Mesenchymal stem cell (in vitro differentiated cells and primary cell): ENCODE measurements around the gene CCDC30.

Experiments
- DNase-seq: peaks from one replicate; pipeline ENCODE4 v3.0.0-alpha.2; 2013
- H2AFZ ChIP-seq: one replicate; pipeline ENCODE4 v1.6.1; 2013; ENCODE audit warnings: low read depth, mild to moderate bottlenecking, control low read depth, inconsistent platforms, low read length, moderate library complexity
- H2AK5ac ChIP-seq: 2 replicates; pipeline ENCODE4 v1.6.1; 2013; ENCODE audit warnings: low read length, moderate library complexity, mild to moderate bottlenecking, inconsistent platforms; ENCODE audit not compliant: severe bottlenecking
- H2BK120ac ChIP-seq: one replicate; pipeline ENCODE4 v1.6.1; 2013; ENCODE audit warnings: low read depth, mild to moderate bottlenecking, inconsistent platforms, low read length, moderate library complexity
- H2BK12ac ChIP-seq, 2 experiments: one replicate each; pipeline ENCODE4 v1.6.1; 2013; ENCODE audit warnings: inconsistent platforms in 2 of 2, low read length in 2 of 2, mild to moderate bottlenecking in 2 of 2, moderate library complexity in 2 of 2, control low read depth in 1 of 2
- H2BK15ac ChIP-seq: one replicate; pipeline ENCODE4 v1.6.1; 2013; ENCODE audit warnings: mild to moderate bottlenecking, low read depth, inconsistent platforms; ENCODE audit not compliant: poor library complexity, severe bottlenecking
- H2BK5ac ChIP-seq: 2 replicates; pipeline ENCODE4 v1.6.1; 2013; ENCODE audit warnings: low read depth, mild to moderate bottlenecking, low read length, control low read depth, inconsistent platforms; ENCODE audit not compliant: poor library complexity, severe bottlenecking
- H3K14ac ChIP-seq, 2 experiments: one replicate each; pipeline ENCODE4 v1.6.1; 2013; ENCODE audit warnings: inconsistent platforms in 2 of 2, low read length in 2 of 2, control low read depth in 1 of 2, mild to moderate bottlenecking in 1 of 2, moderate library complexity in 1 of 2
- H3K18ac ChIP-seq, 2 experiments: one replicate each; pipeline ENCODE4 v1.6.1; 2013; ENCODE audit warnings: inconsistent platforms in 2 of 2, low read length in 2 of 2, control low read depth in 1 of 2, low read depth in 1 of 2, mild to moderate bottlenecking in 1 of 2
- H3K23ac ChIP-seq, 2 experiments: one replicate each; pipeline ENCODE4 v1.6.1; 2013; ENCODE audit warnings: inconsistent platforms in 2 of 2, low read length in 2 of 2, mild to moderate bottlenecking in 2 of 2, moderate library complexity in 2 of 2, control low read depth in 1 of 2
- H3K27ac ChIP-seq: 2 replicates; pipeline ENCODE4 v1.5.1; 2013; ENCODE audit warnings: mild to moderate bottlenecking, moderate library complexity, low read length, control low read depth, inconsistent platforms; ENCODE audit not compliant: poor library complexity, severe bottlenecking
- H3K27me3 ChIP-seq, 2 experiments: 2 replicates each; pipeline versions ENCODE4 v1.6.1 to v1.7.0; 2013; ENCODE audit warnings: low read length in 2 of 2, mild to moderate bottlenecking in 2 of 2, moderate library complexity in 2 of 2, control low read depth in 1 of 2, inconsistent platforms in 1 of 2; ENCODE audit not compliant: control insufficient read depth in 1 of 2, insufficient read depth in 1 of 2
- H3K36me3 ChIP-seq, 2 experiments: 2 replicates each; pipeline versions ENCODE4 v1.6.1 to v1.7.0; 2013; ENCODE audit warnings: low read length in 2 of 2, control low read depth in 1 of 2, inconsistent platforms in 1 of 2, low read depth in 1 of 2, mild to moderate bottlenecking in 1 of 2; ENCODE audit not compliant: insufficient read depth in 2 of 2, control insufficient read depth in 1 of 2
- H3K4ac ChIP-seq, 2 experiments: one replicate each; pipeline ENCODE4 v1.6.1; 2013; ENCODE audit warnings: inconsistent platforms in 2 of 2, low read length in 2 of 2, mild to moderate bottlenecking in 2 of 2, moderate library complexity in 2 of 2, control low read depth in 1 of 2, low read depth in 1 of 2
- H3K4me1 ChIP-seq: 2 replicates; pipeline ENCODE4 v1.6.1; 2013; ENCODE audit warnings: low read depth, low read length, control low read depth; ENCODE audit not compliant: control insufficient read depth, insufficient read depth
- H3K4me2 ChIP-seq: 2 replicates; pipeline ENCODE4 v1.6.1; 2013; ENCODE audit warnings: low read length, mild to moderate bottlenecking, inconsistent platforms; ENCODE audit not compliant: poor library complexity, severe bottlenecking
- H3K4me3 ChIP-seq, 2 experiments: 2 replicates each; pipeline versions ENCODE4 v1.5.1 to v1.7.0; 2013; ENCODE audit warnings: low read length in 2 of 2, mild to moderate bottlenecking in 2 of 2, control low read depth in 1 of 2, low read depth in 1 of 2; ENCODE audit not compliant: insufficient read depth in 1 of 2
- H3K79me1 ChIP-seq: replicated peaks from 2 replicates; pipeline ENCODE4 v1.6.1; 2013; ENCODE audit warnings: mild to moderate bottlenecking, control low read depth, low read length, inconsistent platforms; ENCODE audit not compliant: poor library complexity, severe bottlenecking
- H3K9ac ChIP-seq: 2 replicates; pipeline ENCODE4 v1.7.0; 2013; ENCODE audit warnings: mild to moderate bottlenecking, low read length, moderate library complexity
- H3K9me3 ChIP-seq: 2 replicates; pipeline ENCODE4 v1.7.0; 2013; ENCODE audit warnings: mild to moderate bottlenecking, low read length; ENCODE audit not compliant: control insufficient read depth
- H4K8ac ChIP-seq: one replicate; pipeline ENCODE4 v1.6.1; 2013; ENCODE audit warnings: inconsistent platforms, mild to moderate bottlenecking, low read length, moderate library complexity
- H4K91ac ChIP-seq: one replicate; pipeline ENCODE4 v1.6.1; 2013; ENCODE audit warnings: mild to moderate bottlenecking, low read length, inconsistent platforms
- WGBS: methylation state at CpG from one replicate; pipeline ENCODE4 v1.1.7; 2013; ENCODE audit warnings: mixed read lengths; 5-methylcytosine and 5-hydroxymethylcytosine counted together

The CCDC30 gene

GRCh38 chr1:42670425-42670824, 207.3 kb downstream of the CCDC30 start:
- Histone ChIP-seq H3K14ac (no peak overlapping the region), H3K4me1 (peaks cover 1% of the 10 kb centered on the region), H2AFZ (no peak overlapping the region), H3K9ac (no peak overlapping the region), H3K27ac (no peak overlapping the region), H3K9me3 (no peaks in the 10 kb centered on the region), H2AK5ac (no peak overlapping the region), H3K79me1 (peaks cover 5% of the 10 kb centered on the region), H3K27me3 (no peaks in the 10 kb centered on the region), H3K18ac (no peak overlapping the region), H3K4me3 (no peak overlapping the region), H2BK12ac (no peak overlapping the region), H2BK120ac (no peak overlapping the region), H2BK15ac (no peak overlapping the region), H3K23ac (no peak overlapping the region), H3K4me2 (no peak overlapping the region), H4K91ac (no peak overlapping the region), H3K36me3 (peaks cover 29 to 68% of the 10 kb centered on the region in 2 experiments), H2BK5ac (no peak overlapping the region), H4K8ac (no peak overlapping the region), H3K4ac (no peak overlapping the region)
- WGBS, result 97% methylated on average over 3 of the region's 4 CpGs
- no peak for DNase-seq

- H3K36me3 ChIP-seq, result peaks cover 12 to 46% of the 10 kb centered on the region in 2 experiments
- no peak overlapping the region for H2AK5ac ChIP-seq
- no peak overlapping the region for H3K4me2 ChIP-seq
- no peak overlapping the region for H3K27ac ChIP-seq
- H3K4me3 ChIP-seq, result no peak overlapping the region
- no peak for DNase-seq
- H3K4ac ChIP-seq, result no peak overlapping the region
- no peak overlapping the region for H3K9ac ChIP-seq
- H4K91ac ChIP-seq, result no peak overlapping the region
- H3K27me3 ChIP-seq, result no peaks in the 10 kb centered on the region
- H3K18ac ChIP-seq, result no peak overlapping the region
- H2AFZ ChIP-seq, result no peak overlapping the region
- no peak overlapping the region for H3K14ac ChIP-seq
- H2BK15ac ChIP-seq, result no peak overlapping the region
- no peak overlapping the region for H3K23ac ChIP-seq
- H3K79me1 ChIP-seq, result no peaks in the 10 kb centered on the region
- H3K9me3 ChIP-seq, result no peaks in the 10 kb centered on the region
- H2BK120ac ChIP-seq, result no peak overlapping the region
- no peak overlapping the region for H4K8ac ChIP-seq
- no peak overlapping the region for H2BK12ac ChIP-seq
- peaks cover 1% of the 10 kb centered on the region for H3K4me1 ChIP-seq
- H2BK5ac ChIP-seq, result no peak overlapping the region
These were observed 211.1 kb downstream of the CCDC30 start for GRCh38 chr1:42674214-42674613.

GRCh38 chr1:42674682-42675081, 211.6 kb downstream of the CCDC30 start:
- no peak overlapping the region for H2BK120ac ChIP-seq
- no peaks in the 10 kb centered on the region for H3K79me1 ChIP-seq
- no peak overlapping the region for H2AK5ac ChIP-seq
- no peak overlapping the region for H4K91ac ChIP-seq
- no peak overlapping the region for H3K18ac ChIP-seq
- no peak for DNase-seq
- H3K14ac ChIP-seq, result no peak overlapping the region
- no peak overlapping the region for H3K4ac ChIP-seq
- no peak overlapping the region for H4K8ac ChIP-seq
- H3K36me3 ChIP-seq, result peaks cover 12 to 46% of the 10 kb centered on the region in 2 experiments
- H2BK12ac ChIP-seq, result no peak overlapping the region
- no peak overlapping the region for H3K4me2 ChIP-seq
- WGBS, result no CpG with 5 or more reads among the region's 1 CpG
- H3K4me1 ChIP-seq, result peaks cover 1% of the 10 kb centered on the region
- no peak overlapping the region for H2BK15ac ChIP-seq
- no peak overlapping the region for H3K9ac ChIP-seq
- no peak overlapping the region for H2AFZ ChIP-seq
- H2BK5ac ChIP-seq, result no peak overlapping the region
- no peaks in the 10 kb centered on the region for H3K27me3 ChIP-seq
- no peak overlapping the region for H3K23ac ChIP-seq
- H3K4me3 ChIP-seq, result no peak overlapping the region
- no peak overlapping the region for H3K27ac ChIP-seq
- no peaks in the 10 kb centered on the region for H3K9me3 ChIP-seq

- 91% methylated on average over 3 of the region's 3 CpGs for WGBS
- no peak overlapping the region for H2BK120ac ChIP-seq
- H3K4ac ChIP-seq, result no peak overlapping the region
- H3K9me3 ChIP-seq, result no peaks in the 10 kb centered on the region
- H3K18ac ChIP-seq, result no peak overlapping the region
- no peak overlapping the region for H3K14ac ChIP-seq
- DNase-seq, result no peak
- no peak overlapping the region for H4K8ac ChIP-seq
- no peak overlapping the region for H2BK5ac ChIP-seq
- no peak overlapping the region for H3K9ac ChIP-seq
- H4K91ac ChIP-seq, result no peak overlapping the region
- no peak overlapping the region for H3K4me3 ChIP-seq
- H3K27ac ChIP-seq, result no peak overlapping the region
- no peak overlapping the region for H2AK5ac ChIP-seq
- no peak overlapping the region for H2BK12ac ChIP-seq
- no peak overlapping the region for H2BK15ac ChIP-seq
- no peak overlapping the region for H3K4me2 ChIP-seq
- no peak overlapping the region for H3K23ac ChIP-seq
- H3K79me1 ChIP-seq, result no peaks in the 10 kb centered on the region
- peaks cover under 1% of the 10 kb centered on the region for H3K4me1 ChIP-seq
- no peak overlapping the region for H2AFZ ChIP-seq
- peaks cover 12 to 38% of the 10 kb centered on the region in 2 experiments for H3K36me3 ChIP-seq
- H3K27me3 ChIP-seq, result no peaks in the 10 kb centered on the region
These were observed 212.4 kb downstream of the CCDC30 start for GRCh38 chr1:42675467-42675866.
